Activated CD8-positive, alpha-beta T cell treated with anti-CD3 and anti-CD28 coated beads for 36 hours (primary cell): ENCODE results near the gene DYNLL1. TPM values are rescaled to one million over a fixed set of nuclear protein-coding genes. Genes with fewer than 3 reads are reported as not detected.

Experiments
- ATAC-seq: fragments of 200-7000 bp; cut with Tn5 transposase; one replicate; pipeline ENCODE4 v1.10.0; 2021; ENCODE audit warnings: mild to moderate bottlenecking, moderate library complexity
- CTCF ChIA-PET: fragments of 350-600 bp; sonication (Branson Sonifier 250); formaldehyde crosslinking; loops from one replicate; lab custom pipeline; 2021; ENCODE audit warnings: antibody characterized with exemption; lab: Charles Lee
- POLR2A ChIA-PET: fragments of 350-600 bp; sonication (Branson Sonifier 250); formaldehyde crosslinking; loops from one replicate; lab custom pipeline; 2021; ENCODE audit warnings: antibody characterized with exemption; lab: Charles Lee
- DNase-seq: peaks from one replicate; pipeline ENCODE4 v3.0.0-alpha.2; 2020
- H3K27ac Mint-ChIP-seq: one replicate; pipeline ENCODE4 v1.8.0; 2021; ENCODE audit warnings: mild to moderate bottlenecking, mixed read lengths
- H3K27me3 Mint-ChIP-seq: one replicate; pipeline ENCODE4 v1.8.0; 2021; ENCODE audit warnings: mixed read lengths
- H3K36me3 Mint-ChIP-seq: one replicate; pipeline ENCODE4 v1.8.0; 2021; ENCODE audit warnings: low read depth, mixed read lengths
- H3K4me1 Mint-ChIP-seq: one replicate; pipeline ENCODE4 v1.8.0; 2021; ENCODE audit warnings: low read depth, mixed read lengths
- H3K4me3 Mint-ChIP-seq: one replicate; pipeline ENCODE4 v1.8.0; 2021; ENCODE audit warnings: mild to moderate bottlenecking, moderate library complexity, mixed read lengths
- H3K9me3 Mint-ChIP-seq: one replicate; pipeline ENCODE4 v1.8.0; 2021; ENCODE audit warnings: mixed read lengths
- CTCF ChIP-seq: fragments of 200-600 bp; IDR thresholded peaks from one replicate; pipeline ENCODE4 v1.8.0; 2022; ENCODE audit warnings: antibody characterized with exemption, mild to moderate bottlenecking
- intact Hi-C: fragments of 100-400 bp; cut with micrococcal nuclease; formaldehyde crosslinking; loops from one replicate; pipeline ENCODE4 v1.10.0; 2022
- total RNA-seq, 2 experiments: library from RNA; stranded (reverse); gene quantifications; one replicate each; pipeline ENCODE4 v1.2.3, GENCODE V29; 2021

Gene DYNLL1
- total RNA-seq, 2 experiments from 2014 or later = 126 to 137 TPM

GRCh38 chr12:120544691-120545090, 48.8 kb downstream of the DYNLL1 start:
- intact Hi-C loops = no loop called here
- H3K4me1 Mint-ChIP-seq = peaks cover 19% of the 10 kb centered on the region

GRCh38 chr12:120546050-120546386, 50.1 kb downstream of the DYNLL1 start:
- Mint-ChIP-seq H3K9me3 (no peaks in the 10 kb centered on the region), H3K27ac (peak overlapping the region; percentile 47), H3K36me3 (peaks cover 12% of the 10 kb centered on the region), H3K4me1 (peaks cover 12% of the 10 kb centered on the region), H3K4me3 (no peak overlapping the region), H3K27me3 (no peaks in the 10 kb centered on the region)
- DNase-seq (no peak), ATAC-seq (no peak)
- intact Hi-C loops = no loop called here
- CTCF ChIA-PET = no interaction called here
- POLR2A ChIA-PET = interaction anchor here (1.1 kb wide), 1 partner anchor 9 kb away, joined by 3 read pairs; no protein-coding TSS in a partner anchor
- TF ChIP-seq CTCF = no peak

More at GRCh38 chr12:120544691-120545090, 48.8 kb downstream of the DYNLL1 start:
- ChIA-PET CTCF (no interaction called here), POLR2A (interaction anchor here (0.6 kb wide), 1 partner anchor 1097 kb away, joined by 3 read pairs; no protein-coding TSS in a partner anchor)
- ATAC-seq (no peak), DNase-seq (no peak)
- no peaks in the 10 kb centered on the region for H3K27me3 Mint-ChIP-seq
- no peak for TF ChIP-seq CTCF
- no peaks in the 10 kb centered on the region for H3K9me3 Mint-ChIP-seq
- H3K27ac Mint-ChIP-seq = no peak overlapping the region
- H3K4me3 Mint-ChIP-seq = no peak overlapping the region
- peaks cover 19% of the 10 kb centered on the region for H3K36me3 Mint-ChIP-seq

Other genes with a start within 250 kb of the DYNLL1 start
- 10 to 100 TPM; 40.2 to 45.3 TPM for gene PXN, start 230.4 kb upstream of the DYNLL1 start, total RNA-seq
- gene RNU4-2, start 204.2 kb upstream of the DYNLL1 start, total RNA-seq = 1,000 to 10,000 TPM in 1 of 2 experiments, 100 to 1,000 TPM in 1; 923 to 1,303 TPM
- gene RNU4-1, start 202.9 kb upstream of the DYNLL1 start, total RNA-seq = 1,000 to 10,000 TPM in 1 of 2 experiments, 100 to 1,000 TPM in 1; 692 to 1,025 TPM
- 1 to 10 TPM; 2.7 to 3.3 TPM for gene SIRT4, start 193.8 kb upstream of the DYNLL1 start, total RNA-seq
- under 1 TPM in 1 of 2 experiments, not detected in 1; 0.99 TPM for gene PLA2G1B, start 168.3 kb upstream of the DYNLL1 start, total RNA-seq
- under 1 TPM; 0.78 to 0.90 TPM for gene MSI1, start 126.9 kb upstream of the DYNLL1 start, total RNA-seq
- gene COX6A1, start 58.0 kb upstream of the DYNLL1 start, total RNA-seq = 100 to 1,000 TPM; 396 to 406 TPM
- gene TRIAP1, start 49.7 kb upstream of the DYNLL1 start, total RNA-seq = 10 to 100 TPM; 43.1 to 45.1 TPM
- 10 to 100 TPM; 32.2 to 39.3 TPM for gene GATC, start 49.7 kb upstream of the DYNLL1 start, total RNA-seq
- gene SRSF9, start 26.4 kb upstream of the DYNLL1 start, total RNA-seq = 100 to 1,000 TPM; 225 to 236 TPM
- gene COQ5, start 33.0 kb downstream of the DYNLL1 start, total RNA-seq = 10 to 100 TPM; 34.4 to 35.5 TPM
- 100 to 1,000 TPM; 155 to 159 TPM for gene RNF10, start 38.2 kb downstream of the DYNLL1 start, total RNA-seq
- 10 to 100 TPM; 44.3 to 51.1 TPM for gene POP5, start 85.3 kb downstream of the DYNLL1 start, total RNA-seq
- gene CABP1, start 144.5 kb downstream of the DYNLL1 start, total RNA-seq = 1 to 10 TPM in 1 of 2 experiments, under 1 TPM in 1; 0.50 to 1.1 TPM
- gene MLEC, start 191.0 kb downstream of the DYNLL1 start, total RNA-seq = 10 to 100 TPM; 79.2 to 79.4 TPM
- gene UNC119B, start 214.3 kb downstream of the DYNLL1 start, total RNA-seq = 10 to 100 TPM; 23.8 to 24.3 TPM
- gene ACADS, start 229.7 kb downstream of the DYNLL1 start, total RNA-seq = 10 to 100 TPM; 17.4 to 18.1 TPM